Measurements from ENCODE around the gene FZR1.
"Not testable (repeated sequence)": the region's sequence is repeated elsewhere in the genome, so short reads cannot be mapped to it uniquely, and the experiment has no call there.

The FZR1 gene

DNA sequence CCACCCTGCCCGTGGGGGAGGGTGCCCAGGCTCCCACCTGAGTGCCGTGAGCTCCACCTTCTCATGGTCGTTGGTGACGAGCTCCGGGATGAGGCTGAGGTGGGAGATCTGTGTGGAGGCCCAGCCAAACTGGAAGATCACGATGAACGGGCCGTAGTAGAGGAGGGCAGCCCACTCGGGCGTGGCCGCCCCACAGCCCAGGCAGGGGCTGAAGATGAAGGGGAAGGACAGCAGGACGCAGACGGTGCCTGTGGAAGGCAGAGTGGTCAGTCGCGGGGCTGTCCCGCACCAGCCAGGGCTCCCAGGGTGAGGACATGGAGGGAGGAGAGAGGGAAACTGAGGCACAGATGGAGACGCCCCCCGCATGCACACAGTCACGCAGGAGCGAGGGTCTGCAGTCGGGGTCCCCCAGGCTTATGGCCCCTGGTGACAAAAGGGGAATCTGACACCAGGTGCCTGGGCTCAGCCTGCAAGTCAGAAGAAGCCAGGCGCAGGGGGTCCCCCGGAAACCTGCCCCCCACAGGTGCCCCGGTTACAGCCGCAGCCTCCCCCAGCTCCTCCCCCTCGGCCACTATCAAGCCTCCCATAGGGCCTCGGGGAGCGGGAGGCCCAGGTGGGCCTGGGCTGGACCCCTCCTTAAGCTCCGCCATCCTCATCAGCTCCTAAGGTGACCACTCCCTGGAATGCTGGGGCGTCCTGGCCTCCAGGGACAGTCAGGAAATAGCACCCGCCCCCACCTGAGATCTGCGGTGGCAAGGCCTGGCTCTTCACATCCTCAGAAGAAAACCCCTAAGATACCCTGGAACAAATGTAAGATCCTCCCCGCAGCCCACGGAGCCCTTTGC is 45.1 kb downstream of the FZR1 start:
- no peak for DNase-seq

DNA sequence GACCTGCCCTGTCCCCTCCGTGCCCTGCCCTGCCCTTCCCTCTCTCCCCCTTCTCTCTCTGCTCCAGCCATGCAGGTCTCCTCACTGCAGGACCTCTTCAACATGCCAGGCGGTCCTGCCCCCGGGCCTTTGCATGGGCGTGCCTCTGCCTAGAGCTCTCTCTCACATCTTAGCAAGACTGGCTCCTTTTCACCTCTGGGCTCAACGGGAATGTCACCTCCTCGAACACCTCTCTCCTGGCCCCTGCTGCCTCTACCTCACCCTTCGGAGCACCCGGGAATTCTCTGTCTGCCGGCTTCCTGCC is 45.6 kb downstream of the FZR1 start:
- DNase-seq: no peak

DNA sequence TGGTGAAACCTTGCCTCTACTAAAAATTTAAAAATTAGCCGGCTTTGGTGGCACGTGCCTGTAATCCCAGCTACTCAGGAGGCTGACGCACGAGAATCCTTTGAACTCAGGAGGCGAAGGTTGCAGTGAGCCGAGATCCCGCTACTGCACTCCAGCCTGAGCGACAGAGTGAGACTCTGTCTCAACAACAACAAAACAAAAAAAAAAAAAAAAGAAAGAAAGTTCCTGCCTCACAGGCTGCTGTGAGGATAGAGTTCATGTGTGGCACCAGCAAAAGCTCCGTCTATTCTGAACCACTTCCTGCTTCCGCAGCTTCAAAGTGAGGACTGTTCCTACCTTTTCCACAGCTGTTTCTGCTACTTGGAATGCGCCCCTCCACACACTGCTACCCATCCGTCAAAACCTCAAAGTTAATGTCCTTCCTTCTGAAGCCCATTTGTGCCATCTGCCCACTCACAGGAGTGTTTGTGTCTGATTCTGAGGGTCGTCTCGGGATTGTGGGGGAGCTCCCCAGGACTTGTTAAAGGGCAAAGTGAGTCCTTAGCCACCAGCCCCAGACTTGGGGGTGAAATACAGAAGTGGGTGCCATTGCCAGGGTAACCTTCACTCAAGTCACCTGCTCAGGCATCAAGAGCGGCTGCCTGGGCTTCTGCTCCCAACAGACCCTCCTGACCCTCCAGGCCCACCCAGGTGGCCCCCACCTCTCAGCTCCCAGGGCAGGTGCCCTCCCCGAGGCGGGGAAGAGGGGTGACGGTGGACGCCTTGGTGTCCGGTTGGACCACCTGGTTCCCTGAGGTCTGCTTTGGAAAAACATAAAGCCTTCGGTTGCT is 48.4 kb downstream of the FZR1 start:
- DNase-seq: no peak

DNA sequence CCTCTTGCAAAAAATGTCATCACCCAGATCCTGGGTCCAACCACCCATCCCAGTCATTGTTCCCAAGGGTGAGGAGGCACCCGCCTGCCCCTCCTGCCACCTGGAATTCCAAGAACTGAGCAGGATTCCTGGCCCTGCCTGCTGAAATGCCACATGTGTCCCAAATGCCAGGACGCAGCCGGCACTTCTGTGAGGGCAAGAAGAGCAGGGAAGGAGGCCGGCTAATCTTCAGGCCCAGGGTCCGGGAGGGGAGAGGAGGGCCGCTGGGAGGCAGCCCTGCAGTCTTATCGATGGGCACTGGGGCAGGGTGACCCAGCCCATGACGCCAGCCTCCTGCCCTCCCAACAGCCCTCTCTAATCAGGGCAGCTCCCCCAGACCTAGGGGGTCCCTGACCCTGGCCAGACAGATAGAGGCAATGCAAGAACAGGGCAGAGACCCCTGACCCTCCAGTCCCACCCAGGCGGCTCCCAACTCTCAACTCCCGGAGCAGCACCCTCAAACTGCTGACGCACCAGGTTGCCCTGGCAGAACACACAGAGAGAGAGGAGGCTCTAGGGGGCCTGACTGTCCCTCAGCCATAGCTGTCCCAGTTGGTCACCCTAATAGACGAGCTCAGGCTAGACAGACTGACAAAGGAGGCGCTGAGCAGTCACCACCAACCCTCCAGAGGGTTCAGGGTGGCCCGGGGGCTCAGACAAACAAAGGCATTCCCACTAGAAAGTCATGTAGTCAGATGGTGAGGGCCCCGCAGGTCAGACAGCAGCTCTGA is 49.7 kb downstream of the FZR1 start:
- DNase-seq: no peak

DNA sequence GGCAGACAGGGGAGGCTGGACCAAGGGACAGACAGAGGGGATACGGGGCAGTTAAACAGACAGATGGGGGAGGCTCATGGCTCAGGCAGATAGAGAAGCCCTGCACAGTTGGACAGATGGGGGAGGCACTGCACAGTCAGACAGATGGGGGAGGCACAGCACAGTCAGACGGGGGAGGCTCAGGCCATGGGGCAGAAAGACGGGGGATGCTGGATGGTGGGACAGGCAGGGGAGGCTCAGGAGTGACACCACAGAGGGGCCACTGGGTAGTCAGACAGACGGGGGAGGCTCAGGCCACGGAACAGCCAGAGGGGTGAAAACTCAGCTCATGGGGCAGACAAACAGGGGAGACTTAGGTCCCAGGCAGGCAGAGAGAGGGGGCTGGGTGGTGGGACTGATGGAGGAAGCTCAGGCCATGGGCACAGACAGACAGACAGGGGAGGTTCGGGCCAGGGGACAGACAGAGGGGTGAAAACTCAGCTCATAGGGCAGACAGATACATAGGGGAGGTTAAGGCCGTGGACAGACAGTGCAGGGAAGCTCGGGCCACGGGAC is 50.4 kb downstream of the FZR1 start:
- DNase-seq: no peak

DNA sequence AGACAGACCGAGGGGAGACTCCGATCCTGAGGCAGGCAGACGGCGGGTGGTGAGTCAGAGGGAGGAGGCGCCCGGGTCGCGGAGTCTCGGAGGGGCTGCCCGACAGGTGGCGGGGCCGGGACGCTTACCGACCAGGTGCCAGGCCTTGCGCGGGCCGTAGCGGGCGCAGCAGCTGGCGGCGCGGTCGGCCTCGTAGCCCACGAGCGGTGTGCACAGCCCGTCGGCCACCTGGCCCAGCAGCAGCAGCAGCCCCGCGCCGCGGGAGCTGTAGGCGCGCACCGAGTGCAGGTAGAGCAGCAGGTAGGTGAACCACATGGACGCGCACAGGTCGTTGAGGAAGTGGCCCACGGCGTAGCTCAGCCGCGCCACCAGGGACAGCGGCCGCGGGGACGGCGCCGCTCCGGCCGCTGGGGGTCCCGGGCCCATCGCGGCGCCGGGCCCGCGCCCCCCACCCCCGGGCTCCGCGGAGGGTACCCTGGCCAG is 50.9 kb downstream of the FZR1 start:
- no peak for DNase-seq

DNA sequence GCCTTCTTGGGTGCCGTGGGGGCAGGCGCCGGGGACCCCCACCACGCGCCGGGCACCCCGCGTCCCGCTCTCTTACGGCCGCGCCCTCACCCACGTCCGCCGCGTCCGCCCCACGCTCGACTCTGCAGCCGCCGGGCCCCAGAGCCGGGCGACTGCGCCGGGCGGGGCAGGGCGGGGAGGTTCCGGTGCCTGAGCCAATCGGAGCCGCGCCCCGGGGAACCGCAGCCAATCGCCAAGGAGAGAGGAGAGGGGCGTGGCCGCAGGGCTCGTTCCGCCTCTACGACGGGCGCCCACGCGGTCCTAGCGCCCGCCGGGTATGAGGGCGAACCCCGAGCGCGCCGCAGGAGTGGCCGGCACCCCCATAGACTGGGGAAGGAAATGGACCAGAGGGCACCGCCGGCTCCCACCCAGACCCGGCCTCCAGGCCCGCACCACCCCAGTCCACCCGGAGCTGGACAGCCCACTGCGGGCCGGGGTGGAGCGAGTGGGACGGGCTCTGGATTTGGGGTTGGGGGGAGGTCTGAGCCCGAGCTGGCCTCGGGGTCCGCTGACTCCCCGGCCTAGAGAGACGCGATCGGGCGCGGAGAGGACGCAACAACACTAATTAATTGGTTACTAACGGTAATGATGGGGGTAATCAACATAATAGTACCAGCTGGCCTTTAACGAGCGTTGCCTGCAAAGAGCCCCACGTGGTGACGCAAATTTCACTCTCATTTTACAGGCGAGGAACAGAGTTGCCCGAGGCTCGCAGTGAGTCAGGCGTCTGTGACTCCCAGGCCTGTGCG is 51.5 kb downstream of the FZR1 start, which contains the start of gene MFSD12:
MFSD12 (minus strand) TSS at position 126 of the 788 bp plus-strand sequence. CDS start 183 bp downstream, outside the sequence.
- peak; percentile 90 for DNase-seq

DNA sequence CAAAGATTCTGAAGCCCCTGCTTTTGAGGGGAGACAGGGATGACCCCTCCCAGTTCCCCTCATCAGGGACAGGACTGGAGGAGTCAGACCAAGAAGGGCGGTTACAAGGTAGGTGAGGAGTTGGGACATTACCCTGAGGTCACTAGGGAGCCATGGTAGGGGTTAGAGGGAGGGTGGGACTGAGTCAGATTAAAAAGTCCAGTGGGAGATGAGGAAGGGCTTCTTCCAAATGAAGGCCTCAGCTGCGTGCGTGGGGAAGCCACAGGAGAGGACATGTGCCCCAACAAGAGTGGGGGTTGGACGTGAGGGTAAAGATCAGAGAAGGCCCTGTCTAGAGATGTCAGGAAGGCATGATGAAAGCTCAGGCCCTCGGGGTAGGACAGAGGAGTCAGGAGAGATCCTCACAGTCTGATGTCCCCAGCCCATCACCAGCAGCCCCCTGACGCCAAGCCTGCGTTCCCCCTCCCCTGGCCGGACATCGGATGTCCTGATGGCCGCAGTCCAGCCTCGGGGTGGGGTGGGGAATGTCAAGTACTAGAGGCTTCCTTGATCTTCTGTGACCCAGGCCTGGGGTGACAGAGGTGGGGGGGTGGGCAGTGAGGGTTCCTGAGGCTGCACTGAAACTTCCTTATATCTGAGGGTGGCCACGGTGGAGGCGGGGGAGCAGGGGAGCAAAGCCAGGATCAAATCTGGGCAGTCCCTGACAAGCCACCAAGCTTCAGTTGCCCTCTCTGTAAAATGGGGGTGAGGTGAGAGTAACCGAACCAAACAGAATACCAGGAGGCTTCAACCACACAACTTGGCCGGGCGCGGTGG is 57.8 kb downstream of the FZR1 start:
- no peak for DNase-seq

DNA sequence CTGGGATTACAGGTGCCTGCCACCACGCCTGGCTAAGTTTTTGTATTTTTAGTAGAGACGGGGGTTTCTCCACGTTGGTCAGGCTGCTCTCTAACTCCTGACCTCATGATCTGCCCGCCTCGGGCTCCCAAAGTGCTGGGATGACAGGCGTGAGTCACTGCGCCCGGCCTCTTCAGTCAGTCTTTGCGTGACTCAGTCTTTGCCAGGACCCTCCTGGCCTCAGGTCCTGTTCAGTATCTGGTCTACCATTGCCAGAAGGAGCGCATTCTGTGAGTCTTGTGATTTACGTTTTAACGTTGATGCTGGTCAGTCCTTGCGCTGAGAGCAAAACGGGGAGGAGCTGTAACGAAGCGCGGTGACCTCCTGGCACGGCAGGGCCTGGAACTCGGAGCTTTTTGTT is 59.0 kb downstream of the FZR1 start:
- DNase-seq: peak; percentile 40

DNA sequence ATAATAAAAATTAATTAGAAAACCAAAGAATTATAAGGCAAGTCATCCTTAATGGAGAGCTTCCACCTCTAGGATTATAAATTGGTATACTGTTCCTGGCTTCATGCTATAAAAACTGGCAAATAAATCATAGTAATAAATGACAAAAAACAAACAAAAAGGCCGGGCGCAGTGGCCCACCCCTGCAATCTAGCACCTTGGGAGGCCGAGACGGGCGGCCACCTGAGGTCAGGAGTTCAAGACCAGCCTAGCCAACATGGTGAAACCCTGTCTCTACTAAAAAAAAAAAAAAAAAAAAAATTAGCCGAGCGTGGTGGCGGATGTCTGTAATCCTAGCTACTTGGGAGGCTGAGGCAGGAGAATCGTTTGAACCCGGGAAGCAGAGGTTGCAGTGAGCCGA is 63.9 kb downstream of the FZR1 start:
- not testable (repeated sequence) for DNase-seq

DNA sequence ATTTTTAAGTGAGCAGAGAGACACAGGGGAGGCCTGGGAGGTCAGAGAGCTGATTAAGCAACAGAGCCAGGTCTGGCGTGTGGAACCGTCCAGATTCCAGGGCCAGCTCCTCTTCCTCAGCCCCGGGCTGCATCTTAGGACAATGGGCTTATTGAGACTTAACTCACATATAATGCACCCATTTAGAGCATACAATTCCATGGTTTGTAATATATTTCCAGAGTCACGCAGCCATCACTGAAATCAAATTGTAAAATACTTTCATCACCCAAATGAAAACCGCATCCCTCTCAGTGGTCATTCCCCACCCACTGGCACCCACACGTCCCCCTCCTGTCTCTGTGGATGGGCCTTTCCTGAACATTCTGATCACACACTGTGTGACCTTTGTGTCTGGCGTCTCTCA is 64.5 kb downstream of the FZR1 start:
- no peak for DNase-seq

DNA sequence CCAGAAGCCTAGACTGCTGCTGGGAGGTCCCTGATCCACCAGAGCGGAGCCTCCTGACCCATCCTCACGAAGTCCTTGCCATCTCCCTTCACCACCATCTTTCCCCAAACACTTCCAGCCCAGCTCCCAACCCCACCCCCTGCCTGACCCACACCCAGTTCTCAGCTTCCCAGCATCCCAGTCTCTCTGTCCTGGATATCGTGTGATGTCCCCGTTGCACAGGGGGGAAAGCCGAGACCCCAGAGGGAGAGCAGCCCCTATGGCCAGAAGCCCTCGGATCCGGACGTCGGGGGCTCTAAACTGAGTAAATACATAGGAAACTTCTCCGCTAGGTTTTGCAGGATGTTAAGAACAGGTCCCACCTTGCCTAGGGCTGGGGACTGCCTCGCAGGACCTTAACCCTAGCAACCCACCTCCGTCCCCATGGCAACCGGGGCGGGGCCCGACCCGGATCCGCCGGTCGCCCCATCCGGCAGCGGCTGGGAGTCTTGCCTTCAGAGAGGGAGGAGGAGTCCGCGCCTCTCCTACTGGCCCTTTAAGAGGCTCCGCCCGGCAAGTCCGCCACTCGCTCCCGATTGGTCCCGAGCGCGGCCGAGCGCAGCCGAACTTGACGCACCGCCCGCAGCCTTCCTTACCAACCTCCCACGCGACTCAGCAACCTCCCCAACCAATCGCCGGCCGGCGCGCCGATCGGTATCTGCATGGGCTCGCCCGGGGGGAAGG is 66.2 kb downstream of the FZR1 start:
- DNase-seq: peak; percentile 100

DNA sequence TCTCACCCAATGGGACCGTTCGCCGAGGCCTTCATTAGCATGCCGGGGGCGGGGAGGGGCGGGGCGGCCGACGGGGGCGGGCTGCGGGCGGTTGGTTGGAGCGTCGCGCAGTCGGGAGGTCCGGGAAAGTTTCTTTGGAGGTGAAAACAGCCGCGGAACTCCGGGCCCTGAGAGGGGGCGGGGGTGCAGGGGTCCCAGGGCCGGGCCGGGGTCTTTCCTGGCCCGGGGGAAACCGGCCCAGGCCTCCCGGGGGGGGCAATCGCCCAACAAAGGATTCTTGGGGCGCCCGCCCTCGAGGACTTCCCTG is 66.7 kb downstream of the FZR1 start, which contains the start of gene HMG20B:
HMG20B (plus strand) TSS at position 90 of the 307 bp plus-strand sequence. CDS start 366 bp downstream, outside the sequence.
- DNase-seq: no peak

DNA sequence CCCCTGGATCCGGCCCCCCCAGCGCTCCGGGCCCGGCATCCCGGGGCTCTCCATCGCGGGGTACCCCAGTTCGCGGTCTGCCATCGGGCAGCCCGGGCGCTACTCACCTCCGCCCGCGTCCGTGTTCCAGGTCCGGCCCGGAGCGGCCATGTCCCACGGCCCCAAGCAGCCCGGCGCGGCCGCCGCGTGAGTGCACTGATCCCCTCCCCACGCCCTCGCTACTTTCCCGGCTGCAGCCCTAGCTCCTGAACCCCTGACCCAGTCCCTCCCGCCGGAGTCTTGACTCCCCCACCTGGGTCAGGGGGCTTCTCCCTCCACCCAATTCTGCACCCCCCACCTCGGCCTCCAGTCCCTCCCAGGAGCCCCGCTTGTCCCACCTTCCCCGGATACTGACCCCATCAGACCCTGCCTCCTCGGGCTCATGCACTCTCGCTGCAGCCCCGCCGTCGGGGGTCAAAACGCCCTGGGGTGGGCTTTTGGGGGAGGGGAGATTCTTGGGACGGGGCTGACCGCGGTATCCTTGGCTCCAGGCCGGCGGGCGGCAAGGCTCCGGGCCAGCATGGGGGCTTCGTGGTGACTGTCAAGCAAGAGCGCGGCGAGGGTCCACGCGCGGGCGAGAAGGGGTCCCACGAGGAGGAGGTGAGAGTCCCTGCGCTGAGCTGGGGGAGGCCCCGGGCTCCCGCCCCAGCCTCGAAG is 67.2 kb downstream of the FZR1 start:
- DNase-seq: no peak

DNA sequence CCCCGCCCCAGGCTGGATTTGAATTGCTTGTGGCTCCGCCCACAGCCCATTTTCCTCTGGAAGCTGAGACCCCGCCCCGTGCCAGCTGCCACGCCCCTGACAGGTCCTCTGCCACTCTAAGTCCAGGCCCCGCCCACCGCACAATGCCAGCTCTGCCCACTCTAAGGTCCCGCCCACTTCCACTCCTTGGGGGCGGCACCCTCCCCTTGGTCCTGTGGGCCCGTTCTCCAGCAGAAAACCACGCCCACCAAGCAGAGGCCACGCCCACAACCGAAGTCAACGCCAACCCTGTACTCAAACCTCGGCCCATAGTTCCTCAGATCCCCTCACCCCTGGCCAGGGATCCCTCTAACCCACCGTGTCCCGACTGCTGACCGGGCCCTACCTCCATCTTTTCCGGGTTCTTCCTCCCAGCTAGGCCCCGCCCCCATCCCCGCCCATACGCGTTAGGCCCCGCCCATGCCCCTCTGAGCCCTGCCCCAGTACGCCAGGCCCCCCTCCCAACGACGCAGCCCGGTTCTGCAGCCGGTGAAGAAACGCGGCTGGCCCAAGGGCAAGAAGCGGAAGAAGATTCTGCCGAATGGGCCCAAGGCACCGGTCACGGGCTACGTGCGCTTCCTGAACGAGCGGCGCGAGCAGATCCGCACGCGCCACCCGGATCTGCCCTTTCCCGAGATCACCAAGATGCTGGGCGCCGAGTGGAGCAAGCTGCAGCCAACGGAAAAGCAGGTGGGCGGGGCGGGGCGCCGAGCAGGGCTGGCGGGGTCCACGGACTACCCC is 67.9 kb downstream of the FZR1 start:
- peak; percentile 89 for DNase-seq

DNA sequence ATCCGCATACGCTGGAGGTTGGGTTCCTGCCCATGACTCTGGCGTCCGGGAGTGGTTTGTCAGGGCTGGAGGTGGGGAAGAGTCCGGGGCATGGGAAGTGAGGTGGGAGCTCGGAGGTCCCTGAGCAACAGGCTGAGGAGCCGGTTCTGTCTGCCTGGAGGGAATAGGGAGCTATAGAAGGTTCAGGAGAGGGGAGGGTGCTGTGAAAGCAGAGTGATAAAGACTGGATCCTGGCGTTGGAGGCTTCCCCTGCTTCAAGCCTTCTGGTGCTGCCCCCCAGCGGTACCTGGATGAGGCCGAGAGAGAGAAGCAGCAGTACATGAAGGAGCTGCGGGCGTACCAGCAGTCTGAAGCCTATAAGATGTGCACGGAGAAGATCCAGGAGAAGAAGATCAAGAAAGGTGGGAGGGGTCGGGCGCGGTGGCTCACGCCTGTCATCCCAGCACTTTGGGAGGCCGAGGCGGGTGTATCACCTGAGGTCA is 69.2 kb downstream of the FZR1 start:
- DNase-seq: no peak

DNA sequence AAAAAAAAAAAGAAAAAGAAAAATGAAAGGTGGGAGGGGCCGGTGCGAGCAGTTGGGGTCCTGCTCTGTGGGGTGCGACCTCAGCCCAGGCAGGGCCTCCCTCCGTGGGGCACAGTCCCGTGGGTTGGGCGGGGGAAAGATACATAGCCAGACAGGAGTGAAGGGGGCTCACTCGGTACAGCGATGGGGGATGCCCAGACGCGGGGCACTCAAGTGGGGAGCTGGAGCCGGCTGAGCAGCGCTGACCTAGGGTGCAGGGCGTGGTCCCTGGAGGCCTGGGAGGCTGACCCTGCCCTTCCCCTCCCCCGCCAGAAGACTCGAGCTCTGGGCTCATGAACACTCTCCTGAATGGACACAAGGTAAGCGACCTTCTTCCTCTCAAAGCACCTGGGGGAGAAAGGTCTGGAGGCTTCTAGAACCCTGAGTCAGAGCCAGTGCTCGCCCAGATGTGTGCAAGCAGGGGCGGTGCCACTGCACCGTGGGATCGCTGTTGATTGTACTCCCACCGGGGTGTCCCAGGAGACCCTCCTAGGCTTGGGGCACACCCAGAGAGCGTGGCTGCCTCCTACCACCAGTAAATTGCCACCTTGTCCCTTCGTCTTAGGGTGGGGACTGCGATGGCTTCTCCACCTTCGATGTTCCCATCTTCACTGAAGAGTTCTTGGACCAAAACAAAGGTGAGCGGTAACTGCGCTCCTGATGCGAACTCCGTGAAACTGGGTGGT is 70.0 kb downstream of the FZR1 start:
- no peak for DNase-seq
